K562 (cell line): ENCODE measurements around the gene DCLK1. TPM values are rescaled to one million over a fixed set of nuclear protein-coding genes. Genes with fewer than 3 reads are reported as not detected.

Experiments
- ATAC-seq: fragments of 200-7000 bp; cut with Tn5 transposase; 3 replicates; pipeline ENCODE4 v1.9.1; 2020; ENCODE audit warnings: moderate library complexity
- BruUV-seq: library from RNA; stranded (reverse); fragments of 400-500 nt; replicated peaks from 2 replicates; lab custom pipeline; 2021; lab: Mats Ljungman, UMichigan
- CTCF ChIA-PET: fragments of 300-600 bp; formaldehyde crosslinking; extraction: SDS; loops from one replicate; lab custom pipeline; 2021; ENCODE audit warnings: low intra/inter-chr PET ratio; lab: Yijun Ruan, JAX
- POLR2A ChIA-PET: fragments of 300-600, 350-650 bp; sonication (Branson Sonifier 250); formaldehyde crosslinking; extraction: SDS; loops from one replicate; lab custom pipeline; 2021; ENCODE audit warnings: antibody characterized with exemption, inconsistent platforms; lab: Yijun Ruan, JAX
- DNase-seq, 4 experiments: peaks; one replicate each; pipeline versions ENCODE4 v3.0.0 to v3.0.0-alpha.2; 2011 to 2018; ENCODE audit warnings: low spot score in 3 of 4, mixed read lengths in 3 of 4; ENCODE audit errors: extremely low read depth in 1 of 4
- FAIRE-seq: peaks from 2 replicates; lab custom pipeline; 2011; peaks lifted over from hg19 to GRCh38; lab: Jason Lieb, UNC
- H2AFZ ChIP-seq: 2 replicates; pipeline ENCODE4 v1.6.0; 2011; ENCODE audit warnings: low read depth, low read length, control low read depth, inconsistent platforms
- H3K27ac ChIP-seq: fragments of 200-600 bp; 3 replicates; pipeline ENCODE4 v1.8.0; 2011; ENCODE audit warnings: low read depth, mild to moderate bottlenecking, control low read depth, inconsistent platforms, low read length, moderate library complexity, mixed read lengths; ENCODE audit errors: extremely low read depth
- H3K27me3 ChIP-seq, 2 experiments: fragments of 300-600 bp in 1 of 2; 2 replicates in 1 of 2; 3 replicates in 1 of 2; pipeline versions ENCODE4 v1.6.0 to v1.8.0; 2011; ENCODE audit warnings: inconsistent platforms in 2 of 2, low read length in 2 of 2, mild to moderate bottlenecking in 1 of 2, mixed read lengths in 1 of 2, moderate library complexity in 1 of 2; ENCODE audit not compliant: control insufficient read depth in 2 of 2, insufficient read depth in 2 of 2
- H3K36me3 ChIP-seq: fragments of 300-600 bp; 3 replicates; pipeline ENCODE4 v1.8.0; 2011; ENCODE audit warnings: mild to moderate bottlenecking, low read length, inconsistent platforms; ENCODE audit not compliant: control insufficient read depth, insufficient read depth
- H3K4me1 ChIP-seq, 2 experiments: fragments of 200-600 bp in 1 of 2; replicated peaks in 1 of 2; 2 replicates in 1 of 2; 3 replicates in 1 of 2; pipeline versions ENCODE4 v1.5.1 to v1.8.0; 2011; ENCODE audit warnings: inconsistent platforms in 2 of 2, low read length in 2 of 2, mild to moderate bottlenecking in 1 of 2, mixed read lengths in 1 of 2, moderate library complexity in 1 of 2; ENCODE audit not compliant: control insufficient read depth in 2 of 2, insufficient read depth in 2 of 2
- H3K4me2 ChIP-seq: 2 replicates; pipeline ENCODE4 v1.6.1; 2011; ENCODE audit warnings: low read length, control low read depth, inconsistent platforms, mixed read lengths; ENCODE audit not compliant: insufficient read depth
- H3K4me3 ChIP-seq: fragments of 200-600 bp; sonication (generic), shearing (Covaris generic); 2 replicates; pipeline ENCODE4 v1.5.1; 2016; ENCODE audit warnings: control low read depth, inconsistent platforms
- H3K79me2 ChIP-seq: fragments of 200-600 bp; 3 replicates; pipeline ENCODE4 v1.8.0; 2011; ENCODE audit warnings: low read length, inconsistent platforms; ENCODE audit not compliant: control insufficient read depth, insufficient read depth
- H3K9ac ChIP-seq, 2 experiments: 2 replicates each; pipeline versions ENCODE4 v1.6.0 to v1.6.1; 2011; ENCODE audit warnings: low read depth in 2 of 2, low read length in 2 of 2, control low read depth in 1 of 2, inconsistent platforms in 1 of 2, mild to moderate bottlenecking in 1 of 2, mixed read lengths in 1 of 2; ENCODE audit not compliant: insufficient read depth in 1 of 2
- H3K9me1 ChIP-seq: one replicate; pipeline ENCODE4 v1.6.0; 2011; ENCODE audit warnings: inconsistent platforms, mild to moderate bottlenecking, low read length, moderate library complexity; ENCODE audit not compliant: control insufficient read depth, insufficient read depth
- H3K9me3 ChIP-seq: replicated peaks from 2 replicates; pipeline ENCODE4 v1.5.1; 2011; ENCODE audit warnings: low read depth, low read length, inconsistent platforms; ENCODE audit not compliant: control insufficient read depth, insufficient read depth
- H4K20me1 ChIP-seq: replicated peaks from 2 replicates; pipeline ENCODE4 v1.6.1; 2011; ENCODE audit warnings: low read length, inconsistent platforms, mixed read lengths; ENCODE audit not compliant: control insufficient read depth, insufficient read depth
- FOXJ3 ChIP-seq: sonication (generic); formaldehyde crosslinking; IDR thresholded peaks from 2 replicates; pipeline ENCODE4 v1.4.0; 2020; ENCODE audit warnings: mild to moderate bottlenecking, missing genetic modification reagents
- HDAC6 ChIP-seq: IDR thresholded peaks from 2 replicates; pipeline ENCODE4 v1.6.1; 2012; ENCODE audit warnings: low read depth, mild to moderate bottlenecking, control low read depth, inconsistent platforms, low read length, moderate library complexity
- SP2 ChIP-seq: IDR thresholded peaks from 2 replicates; pipeline ENCODE4 v1.6.1; 2011; ENCODE audit warnings: mild to moderate bottlenecking, low read depth, low read length, moderate library complexity; ENCODE audit not compliant: poor library complexity, severe bottlenecking; ENCODE audit errors: extremely low read depth
- TRIM28 ChIP-seq: fragments of 450-650 bp; IDR thresholded peaks from 2 replicates; pipeline ENCODE4 v1.6.1; 2017
- WGBS: fragments of 100-300 bp; shearing (Covaris generic); methylation state at CpG from one replicate; pipeline ENCODE4 v1.1.6; 2016; ENCODE audit warnings: low coverage, mixed read lengths; ENCODE audit not compliant: insufficient coverage; ENCODE audit errors: missing lambda C conversion rate; 5-methylcytosine and 5-hydroxymethylcytosine counted together
- in situ Hi-C: fragments of 300-500 bp; cut with MboI; formaldehyde crosslinking; loops from 4 replicates; pipeline ENCODE4 v1.15.0; 2018; ENCODE audit warnings: inconsistent platforms, mixed read lengths
- intact Hi-C: fragments of 100-400 bp; cut with micrococcal nuclease; formaldehyde crosslinking; loops from 2 replicates; pipeline ENCODE4 v1.14.2; 2022
- polyA plus RNA-seq, 8 experiments: library from polyadenylated mRNA; depleted of rRNA in 4 of 8; stranded (reverse) in 5 of 8; unstranded in 3 of 8; fragments of >200 nt; fragmentation: Nextera tagmentation in 2 of 8; fragmentation: Illumina TruSeq in 1 of 8; extraction: Ambion mirVana in 2 of 8; extraction: Trizol in 1 of 8; gene quantifications; 2 replicates each; pipeline versions ENCODE4 v1.2.1 to v1.2.3, GENCODE V29; 2011 to 2014; ENCODE audit warnings: inconsistent platforms in 1 of 8, missing spikeins in 1 of 8
- total RNA-seq, 7 experiments: library from RNA; depleted of rRNA in 6 of 7; stranded (reverse); fragments of >200 nt in 6 of 7; fragmentation: Illumina TruSeq in 2 of 7; extraction: Trizol in 2 of 7; gene quantifications; 2 replicates each; pipeline versions ENCODE4 v1.2.1 to v1.2.3, GENCODE V29; 2011 to 2021; ENCODE audit warnings: low replicate concordance in 1 of 7
- TF ChIP-seq, protein P1 (sequence below): fragments of 200-600 bp; sonication (generic); IDR thresholded peaks from one replicate; pipeline ENCODE4 v1.6.1; 2012; ENCODE audit warnings: mild to moderate bottlenecking, low read depth, low read length, inconsistent platforms

DCLK1 gene
- total and polyA plus RNA-seq, 9 of the 15 experiments (the other 6 are each of a cell fraction or from before 2014, with no cell fraction given), result 0.07 TPM; not detected in 8

DNA sequence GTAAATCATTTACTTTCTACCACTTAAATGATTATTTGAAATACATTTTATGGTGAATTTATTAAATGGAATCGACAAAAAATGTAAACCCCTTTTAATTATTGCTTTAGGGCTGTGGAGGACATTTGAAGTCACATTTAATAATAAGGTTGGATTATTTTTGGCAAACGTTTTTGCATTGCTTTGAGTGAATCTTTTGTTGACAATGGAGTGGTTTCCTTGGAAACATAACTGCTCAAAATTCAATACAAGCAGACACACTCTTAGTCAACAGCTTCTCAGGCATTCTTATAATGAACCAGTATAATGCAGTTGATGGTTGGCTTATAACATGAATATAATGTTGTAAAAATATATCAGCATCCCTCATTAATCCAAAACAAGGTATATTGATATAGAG lies 104.7 kb downstream of the DCLK1 start:
- no peak overlapping the region for H3K4me2 ChIP-seq
- no peak for TF ChIP-seq HDAC6
- no peak for TF ChIP-seq FOXJ3 (CRISPR knock-in tag)
- TF ChIP-seq TRIM28, result no peak
- no peak for TF ChIP-seq SP2
- TF ChIP-seq, protein P1, sequence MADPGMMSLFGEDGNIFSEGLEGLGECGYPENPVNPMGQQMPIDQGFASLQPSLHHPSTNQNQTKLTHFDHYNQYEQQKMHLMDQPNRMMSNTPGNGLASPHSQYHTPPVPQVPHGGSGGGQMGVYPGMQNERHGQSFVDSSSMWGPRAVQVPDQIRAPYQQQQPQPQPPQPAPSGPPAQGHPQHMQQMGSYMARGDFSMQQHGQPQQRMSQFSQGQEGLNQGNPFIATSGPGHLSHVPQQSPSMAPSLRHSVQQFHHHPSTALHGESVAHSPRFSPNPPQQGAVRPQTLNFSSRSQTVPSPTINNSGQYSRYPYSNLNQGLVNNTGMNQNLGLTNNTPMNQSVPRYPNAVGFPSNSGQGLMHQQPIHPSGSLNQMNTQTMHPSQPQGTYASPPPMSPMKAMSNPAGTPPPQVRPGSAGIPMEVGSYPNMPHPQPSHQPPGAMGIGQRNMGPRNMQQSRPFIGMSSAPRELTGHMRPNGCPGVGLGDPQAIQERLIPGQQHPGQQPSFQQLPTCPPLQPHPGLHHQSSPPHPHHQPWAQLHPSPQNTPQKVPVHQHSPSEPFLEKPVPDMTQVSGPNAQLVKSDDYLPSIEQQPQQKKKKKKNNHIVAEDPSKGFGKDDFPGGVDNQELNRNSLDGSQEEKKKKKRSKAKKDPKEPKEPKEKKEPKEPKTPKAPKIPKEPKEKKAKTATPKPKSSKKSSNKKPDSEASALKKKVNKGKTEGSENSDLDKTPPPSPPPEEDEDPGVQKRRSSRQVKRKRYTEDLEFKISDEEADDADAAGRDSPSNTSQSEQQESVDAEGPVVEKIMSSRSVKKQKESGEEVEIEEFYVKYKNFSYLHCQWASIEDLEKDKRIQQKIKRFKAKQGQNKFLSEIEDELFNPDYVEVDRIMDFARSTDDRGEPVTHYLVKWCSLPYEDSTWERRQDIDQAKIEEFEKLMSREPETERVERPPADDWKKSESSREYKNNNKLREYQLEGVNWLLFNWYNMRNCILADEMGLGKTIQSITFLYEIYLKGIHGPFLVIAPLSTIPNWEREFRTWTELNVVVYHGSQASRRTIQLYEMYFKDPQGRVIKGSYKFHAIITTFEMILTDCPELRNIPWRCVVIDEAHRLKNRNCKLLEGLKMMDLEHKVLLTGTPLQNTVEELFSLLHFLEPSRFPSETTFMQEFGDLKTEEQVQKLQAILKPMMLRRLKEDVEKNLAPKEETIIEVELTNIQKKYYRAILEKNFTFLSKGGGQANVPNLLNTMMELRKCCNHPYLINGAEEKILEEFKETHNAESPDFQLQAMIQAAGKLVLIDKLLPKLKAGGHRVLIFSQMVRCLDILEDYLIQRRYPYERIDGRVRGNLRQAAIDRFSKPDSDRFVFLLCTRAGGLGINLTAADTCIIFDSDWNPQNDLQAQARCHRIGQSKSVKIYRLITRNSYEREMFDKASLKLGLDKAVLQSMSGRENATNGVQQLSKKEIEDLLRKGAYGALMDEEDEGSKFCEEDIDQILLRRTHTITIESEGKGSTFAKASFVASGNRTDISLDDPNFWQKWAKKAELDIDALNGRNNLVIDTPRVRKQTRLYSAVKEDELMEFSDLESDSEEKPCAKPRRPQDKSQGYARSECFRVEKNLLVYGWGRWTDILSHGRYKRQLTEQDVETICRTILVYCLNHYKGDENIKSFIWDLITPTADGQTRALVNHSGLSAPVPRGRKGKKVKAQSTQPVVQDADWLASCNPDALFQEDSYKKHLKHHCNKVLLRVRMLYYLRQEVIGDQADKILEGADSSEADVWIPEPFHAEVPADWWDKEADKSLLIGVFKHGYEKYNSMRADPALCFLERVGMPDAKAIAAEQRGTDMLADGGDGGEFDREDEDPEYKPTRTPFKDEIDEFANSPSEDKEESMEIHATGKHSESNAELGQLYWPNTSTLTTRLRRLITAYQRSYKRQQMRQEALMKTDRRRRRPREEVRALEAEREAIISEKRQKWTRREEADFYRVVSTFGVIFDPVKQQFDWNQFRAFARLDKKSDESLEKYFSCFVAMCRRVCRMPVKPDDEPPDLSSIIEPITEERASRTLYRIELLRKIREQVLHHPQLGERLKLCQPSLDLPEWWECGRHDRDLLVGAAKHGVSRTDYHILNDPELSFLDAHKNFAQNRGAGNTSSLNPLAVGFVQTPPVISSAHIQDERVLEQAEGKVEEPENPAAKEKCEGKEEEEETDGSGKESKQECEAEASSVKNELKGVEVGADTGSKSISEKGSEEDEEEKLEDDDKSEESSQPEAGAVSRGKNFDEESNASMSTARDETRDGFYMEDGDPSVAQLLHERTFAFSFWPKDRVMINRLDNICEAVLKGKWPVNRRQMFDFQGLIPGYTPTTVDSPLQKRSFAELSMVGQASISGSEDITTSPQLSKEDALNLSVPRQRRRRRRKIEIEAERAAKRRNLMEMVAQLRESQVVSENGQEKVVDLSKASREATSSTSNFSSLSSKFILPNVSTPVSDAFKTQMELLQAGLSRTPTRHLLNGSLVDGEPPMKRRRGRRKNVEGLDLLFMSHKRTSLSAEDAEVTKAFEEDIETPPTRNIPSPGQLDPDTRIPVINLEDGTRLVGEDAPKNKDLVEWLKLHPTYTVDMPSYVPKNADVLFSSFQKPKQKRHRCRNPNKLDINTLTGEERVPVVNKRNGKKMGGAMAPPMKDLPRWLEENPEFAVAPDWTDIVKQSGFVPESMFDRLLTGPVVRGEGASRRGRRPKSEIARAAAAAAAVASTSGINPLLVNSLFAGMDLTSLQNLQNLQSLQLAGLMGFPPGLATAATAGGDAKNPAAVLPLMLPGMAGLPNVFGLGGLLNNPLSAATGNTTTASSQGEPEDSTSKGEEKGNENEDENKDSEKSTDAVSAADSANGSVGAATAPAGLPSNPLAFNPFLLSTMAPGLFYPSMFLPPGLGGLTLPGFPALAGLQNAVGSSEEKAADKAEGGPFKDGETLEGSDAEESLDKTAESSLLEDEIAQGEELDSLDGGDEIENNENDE, result no peak
- TF ChIP-seq, all 486 proteins: peak for 0
- FAIRE-seq (no peak), ATAC-seq (no peak), DNase-seq (no peak)
- no peaks in the 10 kb centered on the region for H3K36me3 ChIP-seq
- H2AFZ ChIP-seq, result no peak overlapping the region
- no TSS peak for BruUV-seq
- CTCF ChIA-PET, result no interaction called here
- no peaks in the 10 kb centered on the region for H3K27me3 ChIP-seq
- H4K20me1 ChIP-seq, result no peaks in the 10 kb centered on the region
- no peaks in the 10 kb centered on the region for H3K9me3 ChIP-seq
- no peak overlapping the region for H3K27ac ChIP-seq
- in situ Hi-C loops (no loop called here), intact Hi-C loops (no loop called here)
- no peaks in the 10 kb centered on the region for H3K4me1 ChIP-seq
- no peaks in the 10 kb centered on the region for H3K79me2 ChIP-seq
- H3K9me1 ChIP-seq, result no peaks in the 10 kb centered on the region
- no peak overlapping the region for H3K4me3 ChIP-seq
- no peak overlapping the region for H3K9ac ChIP-seq
- WGBS, result 0% methylated on average over 2 of the region's 2 CpGs
- POLR2A ChIA-PET, result no interaction called here
